Activated CD8-positive, alpha-beta memory T cell treated with anti-CD3 and anti-CD28 coated beads for 24 hours (primary cell): ENCODE data around the gene PTPDC1.
A peak's percentile ranks its signal among the peaks of the same experiment; 100 is the strongest.
"Not testable (repeated sequence)": the region's sequence is repeated elsewhere in the genome, so short reads cannot be mapped to it uniquely, and the experiment has no call there.

ENCODE experiments used
- DNase-seq: peaks from one replicate; pipeline ENCODE4 v3.0.0-alpha.2; 2020

The PTPDC1 gene

DNA sequence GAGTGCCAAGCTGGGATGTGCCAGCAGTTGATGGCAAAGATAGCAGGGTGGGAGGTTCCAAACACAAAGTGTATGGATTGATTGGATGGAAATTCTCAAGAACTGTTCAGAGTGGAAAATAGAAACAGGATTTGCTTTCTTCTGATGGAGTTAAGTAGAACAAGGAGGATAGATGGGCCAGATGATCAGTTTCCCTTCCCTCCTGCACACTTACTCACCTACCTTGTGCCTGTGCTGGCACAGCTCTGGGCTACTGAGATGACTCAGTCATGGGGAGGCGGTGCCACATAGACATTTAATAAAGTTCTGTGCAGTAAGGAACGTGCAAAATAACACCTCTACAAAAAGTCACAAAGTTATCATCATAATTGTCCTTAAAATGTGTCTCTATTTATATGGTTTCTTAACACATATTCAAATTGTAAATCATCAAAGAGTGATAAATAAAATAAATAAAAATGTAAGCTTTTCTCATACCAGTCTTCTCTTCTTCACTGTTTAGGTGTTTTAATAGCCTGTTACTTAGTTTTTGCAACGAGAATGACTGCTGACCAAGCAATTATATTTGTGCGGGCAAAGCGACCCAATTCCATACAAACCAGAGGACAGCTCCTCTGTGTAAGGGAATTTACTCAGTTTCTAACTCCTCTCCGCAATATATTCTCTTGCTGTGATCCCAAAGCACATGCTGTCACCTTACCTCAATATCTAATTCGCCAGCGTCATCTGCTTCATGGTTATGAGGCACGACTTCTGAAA, 12.7 kb downstream of the PTPDC1 start:
- DNase-seq: no peak

- no peak for DNase-seq
These were observed 13.6 kb downstream of the PTPDC1 start for GRCh38 chr9:94097788-94098414.

- no peak for DNase-seq
These were observed 16.1 kb downstream of the PTPDC1 start for GRCh38 chr9:94100152-94100879.

- DNase-seq: no peak
These were observed 17.0 kb downstream of the PTPDC1 start for GRCh38 chr9:94101162-94101853.

DNA sequence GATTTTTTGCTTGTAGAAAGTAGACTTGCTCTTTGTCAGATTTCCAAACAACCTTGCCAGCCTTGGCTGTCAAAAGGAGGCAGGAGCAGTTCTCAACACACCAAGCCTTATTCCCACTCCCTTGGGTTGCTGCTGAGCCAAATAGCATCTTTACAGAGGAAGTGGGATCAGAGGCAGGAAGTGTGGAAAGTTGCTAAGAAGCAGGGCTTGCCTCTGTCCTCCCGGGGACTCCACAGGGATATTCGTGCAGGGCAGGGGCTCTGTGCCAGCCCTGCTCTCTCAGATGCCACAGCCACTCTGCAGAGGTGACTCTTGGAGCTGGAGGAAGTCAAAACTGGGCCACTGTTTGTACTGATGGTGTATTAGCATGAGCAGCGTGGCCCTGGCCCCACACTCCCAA, 24.3 kb downstream of the PTPDC1 start:
- DNase-seq: no peak

GRCh38 chr9:94110821-94111252, 26.6 kb downstream of the PTPDC1 start:
- no peak for DNase-seq

GRCh38 chr9:94111446-94111845, 27.2 kb downstream of the PTPDC1 start:
- DNase-seq: no peak

GRCh38 chr9:94112716-94113465, 28.6 kb downstream of the PTPDC1 start:
- DNase-seq: no peak

DNA sequence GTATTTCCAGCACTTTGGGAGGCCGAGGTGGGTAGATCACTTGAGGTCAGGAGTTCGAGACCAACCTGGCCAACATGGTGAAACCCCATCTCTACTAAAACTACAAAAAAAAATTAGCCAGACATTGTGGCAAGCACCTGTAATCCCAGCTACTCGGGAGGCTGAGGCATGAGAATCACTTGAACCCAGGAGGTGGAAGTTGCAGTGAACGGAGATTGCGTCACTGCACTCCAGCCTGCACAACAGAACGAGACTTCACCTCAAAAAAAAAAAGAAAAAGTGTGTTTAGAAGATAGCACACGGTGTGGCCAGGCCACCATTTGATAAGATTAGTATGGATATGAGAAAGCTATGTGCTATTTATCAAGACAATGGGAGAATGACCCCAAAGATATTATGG, 35.8 kb downstream of the PTPDC1 start:
- not testable (repeated sequence) for DNase-seq

- no peak for DNase-seq
These were observed 36.7 kb downstream of the PTPDC1 start for GRCh38 chr9:94120854-94121376.

GRCh38 chr9:94126844-94127243, 42.6 kb downstream of the PTPDC1 start:
- no peak for DNase-seq

- DNase-seq: no peak
These were observed 43.5 kb downstream of the PTPDC1 start for GRCh38 chr9:94127806-94128205.

DNA sequence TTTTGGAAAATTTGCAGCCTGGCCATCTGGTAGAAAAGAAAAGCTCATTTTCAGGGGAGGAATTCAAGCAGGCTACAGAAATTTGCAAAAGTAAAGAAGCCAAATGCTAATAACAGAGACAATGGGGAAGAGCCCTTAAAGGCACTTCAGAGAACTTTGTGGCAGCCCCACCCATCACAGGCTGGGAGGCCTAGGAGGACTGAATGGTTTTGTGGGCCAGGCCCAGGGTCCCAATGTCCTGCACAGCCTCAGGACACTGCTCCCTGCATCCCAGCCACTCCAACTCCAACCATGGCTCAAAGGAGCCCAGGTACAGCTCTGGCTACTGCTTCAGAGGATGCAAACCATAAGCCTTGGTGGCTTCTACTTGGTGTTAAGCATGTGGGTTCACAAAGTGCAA, 44.3 kb downstream of the PTPDC1 start:
- DNase-seq: no peak

DNA sequence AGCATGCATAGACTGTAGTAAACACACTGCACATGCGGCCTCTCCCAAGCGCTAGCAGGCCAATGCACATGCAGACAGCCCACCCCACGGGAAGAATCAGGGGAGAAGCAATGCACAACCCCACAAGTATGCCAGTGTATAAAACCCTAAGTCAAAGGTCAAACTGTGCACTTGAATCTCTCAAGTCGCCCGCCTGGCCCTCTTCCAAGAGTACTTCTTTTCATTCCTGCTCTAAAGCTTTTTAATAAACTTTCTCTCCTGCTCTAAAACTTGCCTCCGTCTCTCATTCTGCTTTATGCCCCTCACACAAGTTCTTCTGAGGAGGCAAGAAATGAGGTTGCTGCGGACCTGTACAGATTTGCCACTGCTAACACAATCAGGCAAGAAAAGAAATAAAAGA, 50.4 kb downstream of the PTPDC1 start:
- no peak for DNase-seq

DNA sequence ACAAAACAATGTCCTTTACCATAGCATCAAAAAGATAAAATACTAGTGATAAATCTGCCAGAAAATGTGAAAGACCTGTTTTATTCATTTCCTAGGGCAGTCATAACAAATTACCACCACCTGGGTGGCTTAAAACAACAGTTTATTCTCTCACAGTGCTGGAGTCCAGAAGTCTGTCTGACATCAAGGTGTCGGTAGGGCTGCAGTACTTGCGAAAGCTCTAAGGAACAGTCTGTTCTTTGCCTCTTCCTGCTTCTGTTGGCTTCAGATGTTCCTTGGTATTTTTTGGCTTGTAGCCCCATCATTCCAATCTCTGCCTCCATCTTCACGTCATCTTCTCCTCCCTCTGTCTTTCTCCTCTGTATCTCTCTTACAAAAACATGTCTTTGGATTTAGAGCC, 51.0 kb downstream of the PTPDC1 start:
- DNase-seq: no peak

GRCh38 chr9:94139672-94140417, 55.6 kb downstream of the PTPDC1 start:
- peak; percentile 17 for DNase-seq

- DNase-seq: no peak
These were observed 56.1 kb downstream of the PTPDC1 start for GRCh38 chr9:94140418-94140780.

- DNase-seq: peak; percentile 41
These were observed 56.8 kb downstream of the PTPDC1 start for GRCh38 chr9:94140791-94141790.

GRCh38 chr9:94142353-94142752, 58.1 kb downstream of the PTPDC1 start:
- no peak for DNase-seq

GRCh38 chr9:94144394-94144793, 60.1 kb downstream of the PTPDC1 start:
- DNase-seq: peak; percentile 4
